ENCODE results near the gene OR56A1.
A peak's percentile ranks its signal among the peaks of the same experiment; 100 is the strongest.
"Not testable (repeated sequence)": the region's sequence is repeated elsewhere in the genome, so short reads cannot be mapped to it uniquely, and the experiment has no call there.

The OR56A1 gene, protein sequence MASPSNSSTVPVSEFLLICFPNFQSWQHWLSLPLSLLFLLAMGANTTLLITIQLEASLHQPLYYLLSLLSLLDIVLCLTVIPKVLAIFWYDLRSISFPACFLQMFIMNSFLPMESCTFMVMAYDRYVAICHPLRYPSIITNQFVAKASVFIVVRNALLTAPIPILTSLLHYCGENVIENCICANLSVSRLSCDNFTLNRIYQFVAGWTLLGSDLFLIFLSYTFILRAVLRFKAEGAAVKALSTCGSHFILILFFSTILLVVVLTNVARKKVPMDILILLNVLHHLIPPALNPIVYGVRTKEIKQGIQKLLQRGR

DNA sequence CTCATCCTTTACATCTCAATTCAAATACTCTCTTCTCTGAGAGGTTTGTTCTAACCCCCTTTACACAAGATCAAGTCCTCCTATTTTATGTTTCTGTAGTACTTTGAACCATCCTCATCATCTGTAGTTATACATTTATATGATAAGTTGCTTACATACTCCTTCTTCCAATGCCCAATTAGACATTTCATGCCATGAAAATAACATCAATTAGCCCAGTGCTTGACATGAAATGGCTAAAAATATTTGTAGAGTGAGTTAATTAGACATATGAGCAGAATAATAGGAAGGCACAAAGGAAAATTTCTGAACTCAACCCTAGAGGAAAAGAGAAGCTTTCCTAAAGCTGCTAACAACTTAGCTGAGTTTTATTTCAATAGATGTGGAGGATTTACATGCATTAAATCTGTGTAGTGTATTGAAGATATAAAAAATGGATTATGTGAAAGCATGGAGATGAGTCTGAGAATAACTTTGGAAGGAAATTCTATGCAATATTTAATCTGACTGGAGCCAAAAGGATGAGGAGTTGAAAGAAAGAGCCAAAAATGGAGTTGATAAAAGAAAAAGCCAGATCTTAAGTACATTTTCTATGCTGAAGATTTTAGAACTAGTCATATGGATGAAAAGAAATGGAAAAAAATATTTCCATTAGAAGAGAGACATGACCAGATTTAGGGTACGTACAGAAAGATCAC, at the start of gene OR56A1:
Gene OR56A1, minus strand, starts transcription at position 51 of the 698 bp plus-strand sequence. CDS start 3,066 bp downstream, outside the sequence.
- DNase-seq (ENCODE audit: low read depth): no peak

GRCh38 chr11:6079463-6079862, 48.9 kb upstream of the OR56A1 start:
- no peak for DNase-seq (ENCODE audit: low read depth)

DNA sequence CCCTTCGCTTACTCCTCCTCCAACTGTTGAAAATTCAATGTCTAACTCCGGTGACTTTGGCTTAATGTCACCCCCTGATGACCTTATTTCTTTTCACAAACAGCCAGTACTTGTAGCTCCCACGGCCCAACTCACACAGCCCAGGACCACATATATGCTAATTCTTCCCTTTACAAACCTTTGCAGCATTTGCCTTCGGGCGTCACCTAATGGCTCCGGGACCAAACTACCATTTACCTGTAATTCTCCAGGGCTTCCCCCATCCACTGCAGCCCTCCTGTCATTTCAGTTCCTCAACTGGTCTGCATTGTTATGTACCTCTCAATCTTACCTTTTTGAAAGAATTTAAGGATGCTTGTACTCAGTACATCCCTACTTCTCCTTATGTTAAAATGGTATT, 47.2 kb upstream of the OR56A1 start:
- no peak for DNase-seq (ENCODE audit: low read depth)

- not testable (repeated sequence) for DNase-seq (ENCODE audit: low read depth)
These were observed 45.9 kb upstream of the OR56A1 start for GRCh38 chr11:6076443-6076842.

- DNase-seq (ENCODE audit: low read depth): no peak
These were observed 36.9 kb upstream of the OR56A1 start for GRCh38 chr11:6067502-6067901.

- no peak for DNase-seq (ENCODE audit: low read depth)
These were observed 32.3 kb upstream of the OR56A1 start for GRCh38 chr11:6062691-6063358.

- peak; percentile 4 for DNase-seq (ENCODE audit: low read depth)
These were observed 30.9 kb upstream of the OR56A1 start for GRCh38 chr11:6061475-6061874.

GRCh38 chr11:6057452-6057851, 26.9 kb upstream of the OR56A1 start:
- DNase-seq (ENCODE audit: low read depth): no peak

DNA sequence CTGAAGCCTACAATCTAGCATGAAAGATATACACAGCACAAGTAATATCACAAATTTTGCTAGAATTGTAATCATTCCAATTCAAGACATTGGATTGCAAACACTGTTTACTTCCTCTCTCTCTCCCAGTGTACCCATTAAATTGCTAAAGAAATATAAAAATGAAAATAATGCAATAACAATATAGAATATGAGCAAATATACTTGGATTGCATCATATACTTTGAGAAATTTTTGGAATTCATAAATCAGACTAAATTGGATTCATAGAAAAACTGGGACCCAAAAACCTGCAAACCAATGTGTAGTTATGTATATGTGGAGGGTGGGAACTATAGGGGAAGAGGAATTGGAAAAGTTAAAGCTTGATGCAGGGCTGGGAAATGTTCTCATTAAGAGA, 25.0 kb upstream of the OR56A1 start:
- DNase-seq (ENCODE audit: low read depth): no peak

DNA sequence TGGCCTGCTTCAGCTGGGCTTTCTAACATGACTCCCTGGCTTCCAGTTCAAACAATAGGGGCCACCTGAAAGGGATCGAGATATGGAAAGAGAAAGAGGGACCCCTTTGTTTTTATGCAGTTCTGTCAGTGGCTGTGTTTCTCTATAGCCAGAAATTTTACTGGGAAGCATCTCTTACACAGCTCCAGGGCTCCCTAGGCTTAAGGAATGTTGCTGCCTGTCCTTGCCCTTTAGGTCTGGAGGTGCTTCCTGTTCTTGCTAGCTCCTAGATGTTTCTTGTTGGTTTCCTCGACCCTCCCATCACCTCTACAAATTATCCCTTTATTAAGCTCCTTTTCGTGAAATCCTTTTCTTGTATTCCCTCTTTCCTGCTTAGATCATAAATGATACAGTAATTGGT, 21.8 kb upstream of the OR56A1 start:
- DNase-seq (ENCODE audit: low read depth): no peak

DNA sequence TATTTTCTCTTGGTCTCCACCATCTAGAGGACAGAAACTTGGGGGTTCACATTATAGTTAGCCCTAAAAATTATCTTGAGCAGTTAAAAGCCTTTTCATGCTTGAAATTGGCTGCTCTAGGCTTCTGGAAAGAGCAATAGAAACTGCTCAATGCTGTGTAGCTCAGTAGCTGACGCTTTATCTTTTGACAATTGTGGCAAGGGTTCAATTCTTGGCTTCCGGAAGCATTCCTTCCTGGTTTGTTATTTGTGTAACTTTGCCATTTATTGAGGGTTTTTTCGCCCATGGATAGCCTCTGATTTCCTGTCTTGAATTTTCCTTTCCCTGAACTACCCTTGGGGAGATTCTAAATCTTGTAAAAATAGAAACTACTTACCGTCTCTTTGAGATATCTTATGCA, 10.3 kb upstream of the OR56A1 start:
- no peak for DNase-seq (ENCODE audit: low read depth)

- peak; percentile 39 for DNase-seq (ENCODE audit: low read depth)
These were observed 3.1 kb downstream of the OR56A1 start for GRCh38 chr11:6027501-6027900.

- no peak for DNase-seq (ENCODE audit: low read depth)
These were observed 5.5 kb downstream of the OR56A1 start for GRCh38 chr11:6025056-6025455.

GRCh38 chr11:6022956-6023355, 7.6 kb downstream of the OR56A1 start:
- peak; percentile 50 for DNase-seq (ENCODE audit: low read depth)

GRCh38 chr11:6013042-6013441, 17.5 kb downstream of the OR56A1 start:
- DNase-seq (ENCODE audit: low read depth): no peak

GRCh38 chr11:6012035-6012668, 18.4 kb downstream of the OR56A1 start:
- no peak for DNase-seq (ENCODE audit: low read depth)

GRCh38 chr11:6006846-6007245, 23.7 kb downstream of the OR56A1 start, which contains the start of gene OR56A4:
OR56A4 (minus strand) TSS chr11:6006946; CDS start chr11:6002992, 3,954 bp downstream.
- no peak for DNase-seq (ENCODE audit: low read depth)

GRCh38 chr11:6006395-6006794, 24.2 kb downstream of the OR56A1 start:
- no peak for DNase-seq (ENCODE audit: low read depth)

- DNase-seq (ENCODE audit: low read depth): no peak
These were observed 28.3 kb downstream of the OR56A1 start for GRCh38 chr11:6002202-6002699.

GRCh38 chr11:5994791-5995190, 35.8 kb downstream of the OR56A1 start:
- DNase-seq (ENCODE audit: low read depth): no peak

DNA sequence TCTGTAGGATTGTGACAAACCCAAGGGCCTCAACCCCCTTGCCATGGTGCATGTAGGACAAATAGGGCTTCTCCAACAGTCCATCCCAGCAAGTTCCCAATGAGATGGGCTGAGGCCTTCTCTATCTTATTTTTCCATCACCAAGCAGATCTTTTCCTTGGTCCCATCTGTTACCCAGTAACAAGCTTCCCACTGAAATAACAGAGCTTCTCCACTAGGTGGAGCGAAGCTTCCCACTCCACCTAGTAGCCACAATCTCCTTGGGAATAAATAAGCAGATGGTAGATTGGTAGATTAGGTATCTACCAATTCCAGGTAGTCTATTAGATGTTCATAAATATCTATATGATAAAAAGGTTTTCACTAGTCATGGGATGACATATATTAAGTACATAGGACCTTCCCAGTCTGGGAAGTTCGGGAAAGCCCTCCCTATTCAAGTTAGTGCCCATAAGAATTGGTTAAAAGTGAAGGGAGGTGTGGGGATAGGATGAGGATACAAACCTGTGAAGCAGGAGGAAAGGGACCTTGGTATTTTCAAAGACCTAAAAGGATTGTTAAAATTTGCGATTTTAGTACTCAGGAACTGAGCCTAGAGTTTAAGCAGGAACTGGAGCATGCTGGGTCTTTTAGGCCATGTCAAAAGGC, 37.8 kb downstream of the OR56A1 start:
- peak; percentile 46 for DNase-seq (ENCODE audit: low read depth)

- DNase-seq (ENCODE audit: low read depth): no peak
These were observed 38.4 kb downstream of the OR56A1 start for GRCh38 chr11:5992150-5992549.

Data from ELR (cell line).